ENCODE measurements around the gene IL36B. TPM values are rescaled to one million over a fixed set of nuclear protein-coding genes. Genes with fewer than 3 reads are reported as not detected.
"Not testable (repeated sequence)": the region's sequence is repeated elsewhere in the genome, so short reads cannot be mapped to it uniquely, and the experiment has no call there.

The IL36B gene
- not detected in 2 replicates for total RNA-seq

- no peak for DNase-seq
Measured at GRCh38 chr2:113052396-113052917, at the start of gene IL36B. Gene IL36B (minus strand): TSS chr2:113052867.

GRCh38 chr2:113102133-113102532 lies 49.5 kb upstream of the IL36B start:
- no peak for DNase-seq

- no peak for DNase-seq
Measured at GRCh38 chr2:113098532-113098931, 45.9 kb upstream of the IL36B start.

GRCh38 chr2:113098041-113098440 lies 45.4 kb upstream of the IL36B start:
- DNase-seq = no peak

- DNase-seq = not testable (repeated sequence)
Measured at GRCh38 chr2:113096842-113097618, 44.4 kb upstream of the IL36B start.

- DNase-seq = not testable (repeated sequence)
Measured at GRCh38 chr2:113096306-113096705, 43.6 kb upstream of the IL36B start.

GRCh38 chr2:113093613-113093977 lies 40.9 kb upstream of the IL36B start:
- no peak for DNase-seq

- DNase-seq = no peak
Measured at GRCh38 chr2:113092864-113093612, 40.4 kb upstream of the IL36B start.

- DNase-seq = no peak
Measured at GRCh38 chr2:113091231-113091896, 38.7 kb upstream of the IL36B start.

- no peak for DNase-seq
Measured at GRCh38 chr2:113089916-113090315, 37.2 kb upstream of the IL36B start.

GRCh38 chr2:113088213-113088992 lies 35.7 kb upstream of the IL36B start:
- no peak for DNase-seq

GRCh38 chr2:113085542-113085941 lies 32.9 kb upstream of the IL36B start:
- DNase-seq = no peak

- peak; percentile 30 for DNase-seq
Measured at GRCh38 chr2:113084249-113085000, 31.8 kb upstream of the IL36B start.

GRCh38 chr2:113083296-113083695 lies 30.6 kb upstream of the IL36B start:
- no peak for DNase-seq

- DNase-seq = no peak
Measured at GRCh38 chr2:113081488-113082210, 29.0 kb upstream of the IL36B start.

- DNase-seq = peak; percentile 39
Measured at GRCh38 chr2:113080134-113080533, 27.5 kb upstream of the IL36B start.

- no peak for DNase-seq
Measured at GRCh38 chr2:113079131-113079530, 26.5 kb upstream of the IL36B start.

GRCh38 chr2:113078350-113078839 lies 25.7 kb upstream of the IL36B start:
- peak; percentile 5 for DNase-seq

- no peak for DNase-seq
Measured at GRCh38 chr2:113077921-113078320, 25.3 kb upstream of the IL36B start.

GRCh38 chr2:113076954-113077669 lies 24.4 kb upstream of the IL36B start:
- no peak for DNase-seq
